ENCODE results near the gene PSD. TPM values are rescaled to one million over a fixed set of nuclear protein-coding genes. Genes with fewer than 3 reads are reported as not detected.

The PSD gene
- total and polyA plus RNA-seq, 2 donors (not counting 3 experiments of a cell fraction or from before 2014, with no cell fraction given): 0.10 to 0.40 TPM

DNA sequence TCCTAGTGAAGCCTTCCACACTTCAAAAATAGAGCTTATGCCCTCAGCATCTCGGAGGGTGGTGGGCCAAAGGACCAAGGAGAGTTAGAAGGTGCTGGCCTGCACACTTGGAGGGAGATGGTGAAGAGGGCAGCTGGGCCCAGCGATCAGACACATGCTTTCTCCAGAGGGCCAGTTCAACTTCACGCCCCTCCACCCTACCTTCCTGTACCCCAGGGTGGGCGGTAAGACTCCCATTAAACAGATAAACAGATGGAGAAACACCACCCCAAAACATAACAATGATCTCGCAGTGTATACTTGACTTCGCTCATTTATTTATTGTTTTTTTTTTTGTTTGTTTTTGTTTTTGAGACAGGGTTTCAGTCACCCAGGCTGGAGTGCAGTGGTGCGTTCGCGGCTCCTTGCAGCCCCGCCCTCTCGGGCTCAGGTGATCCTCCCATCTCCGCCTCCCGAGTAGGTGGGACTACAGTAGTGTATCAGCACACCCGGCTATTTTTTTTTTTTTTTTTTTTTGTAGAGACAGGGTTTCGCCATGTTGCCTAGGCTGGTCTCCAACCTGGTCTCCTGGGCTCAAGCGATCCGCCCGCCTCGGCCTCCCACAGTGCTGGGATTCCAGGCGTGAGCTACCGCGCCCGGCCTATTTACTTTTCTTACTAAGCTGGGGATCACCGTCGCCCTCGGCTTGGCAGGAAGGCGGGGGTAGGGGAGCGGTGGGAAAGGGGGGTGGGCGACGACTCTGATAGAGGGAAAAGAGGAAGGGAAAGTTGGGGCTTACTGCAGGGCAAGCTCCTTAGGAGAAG, 30.9 kb upstream of the PSD start:
- Histone ChIP-seq H3K9me1 (replicated peaks; ENCODE audit: control insufficient read depth, extremely low read depth, insufficient read depth, low read length) (no peaks in the 10 kb centered on the region), H3K9me3 (replicated peaks; ENCODE audit: control insufficient read depth, insufficient read depth, low read length) (no peaks in the 10 kb centered on the region), H4K20me1 (replicated peaks; ENCODE audit: control insufficient read depth, extremely low read depth, insufficient read depth, low read length) (no peaks in the 10 kb centered on the region), H3K27ac (ENCODE audit: insufficient read depth, low read depth, low read length) (no peak overlapping the region), H3K4me1 (ENCODE audit: control insufficient read depth, extremely low read depth, insufficient read depth, low read length) (peaks cover 3% of the 10 kb centered on the region), H3K27me3 (ENCODE audit: control insufficient read depth in 2 of 2, insufficient read depth in 2 of 2, low read length in 2 of 2) (no peaks in the 10 kb centered on the region), H2AFZ (ENCODE audit: low read depth, low read length) (peak overlapping the region; percentile 98), H3K9ac (replicated peaks; ENCODE audit: extremely low read depth, insufficient read depth, low read length) (peak overlapping the region; percentile 64), H3K36me3 (ENCODE audit: control insufficient read depth in 2 of 2, extremely low read depth in 1 of 2, insufficient read depth in 2 of 2, low read length in 2 of 2) (no peaks in the 10 kb centered on the region), H3K4me2 (ENCODE audit: insufficient read depth, low read length) (peak overlapping the region; percentile 97), H3K4me3 (replicated peaks in 1 of 3; ENCODE audit: insufficient read depth in 1 of 3, low read depth in 1 of 3, low read length in 3 of 3) (peak overlapping the region; percentile 61 to 81 (median 69)), H3K79me2 (ENCODE audit: control insufficient read depth, insufficient read depth, low read length) (no peaks in the 10 kb centered on the region)
- ChIA-PET CTCF (interaction anchor here (0.7 to 2.9 kb wide), 6 partner anchors 27 to 280 kb away, joined by 3 to 17 read pairs (median 6); no protein-coding TSS in a partner anchor), POLR2A (no interaction called here)
- BruUV-seq (replicated peaks): no TSS peak
- FAIRE-seq: peak; percentile 66
- intact Hi-C loops (cut with micrococcal nuclease): loop anchor here (1.0 kb wide), 1 partner anchor 28 kb away; no protein-coding TSS in a partner anchor
- dilution Hi-C loops (cut with MboI; ENCODE audit: extremely low pct_ligation_motif_present, low sequenced_read_pairs): no loop called here
- no peak for TF ChIP-seq GATA2 (IDR thresholded peaks at IDR 0.05; ENCODE audit: insufficient read depth, insufficient read length, low read depth, low read length)
- TF ChIP-seq, protein P1, sequence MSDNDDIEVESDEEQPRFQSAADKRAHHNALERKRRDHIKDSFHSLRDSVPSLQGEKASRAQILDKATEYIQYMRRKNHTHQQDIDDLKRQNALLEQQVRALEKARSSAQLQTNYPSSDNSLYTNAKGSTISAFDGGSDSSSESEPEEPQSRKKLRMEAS (IDR thresholded peaks at IDR 0.05; ENCODE audit: insufficient read depth, insufficient read length): no peak
- no peak for TF ChIP-seq JUN (IDR thresholded peaks at IDR 0.05; ENCODE audit: borderline replicate concordance, insufficient read depth, insufficient read length, low read depth)
- no peak for TF ChIP-seq FOS (IDR thresholded peaks at IDR 0.05; ENCODE audit: borderline replicate concordance, insufficient read depth, low read length)
- TF ChIP-seq POLR2AphosphoS5 (IDR thresholded peaks at IDR 0.05; ENCODE audit: insufficient read depth, low read depth, low read length): no peak
- no peak for TF ChIP-seq MYC (IDR thresholded peaks at IDR 0.05; ENCODE audit: low read depth, low read length)
- no peak for TF ChIP-seq POLR2A (IDR thresholded peaks at IDR 0.05; ENCODE audit: low read depth, low read length)
- no peak for TF ChIP-seq EZH2 (IDR thresholded peaks at IDR 0.05; ENCODE audit: borderline replicate concordance, low read depth, low read length, severe bottlenecking)
- TF ChIP-seq, protein P2, sequence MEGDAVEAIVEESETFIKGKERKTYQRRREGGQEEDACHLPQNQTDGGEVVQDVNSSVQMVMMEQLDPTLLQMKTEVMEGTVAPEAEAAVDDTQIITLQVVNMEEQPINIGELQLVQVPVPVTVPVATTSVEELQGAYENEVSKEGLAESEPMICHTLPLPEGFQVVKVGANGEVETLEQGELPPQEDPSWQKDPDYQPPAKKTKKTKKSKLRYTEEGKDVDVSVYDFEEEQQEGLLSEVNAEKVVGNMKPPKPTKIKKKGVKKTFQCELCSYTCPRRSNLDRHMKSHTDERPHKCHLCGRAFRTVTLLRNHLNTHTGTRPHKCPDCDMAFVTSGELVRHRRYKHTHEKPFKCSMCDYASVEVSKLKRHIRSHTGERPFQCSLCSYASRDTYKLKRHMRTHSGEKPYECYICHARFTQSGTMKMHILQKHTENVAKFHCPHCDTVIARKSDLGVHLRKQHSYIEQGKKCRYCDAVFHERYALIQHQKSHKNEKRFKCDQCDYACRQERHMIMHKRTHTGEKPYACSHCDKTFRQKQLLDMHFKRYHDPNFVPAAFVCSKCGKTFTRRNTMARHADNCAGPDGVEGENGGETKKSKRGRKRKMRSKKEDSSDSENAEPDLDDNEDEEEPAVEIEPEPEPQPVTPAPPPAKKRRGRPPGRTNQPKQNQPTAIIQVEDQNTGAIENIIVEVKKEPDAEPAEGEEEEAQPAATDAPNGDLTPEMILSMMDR (IDR thresholded peaks at IDR 0.05; ENCODE audit: extremely low read depth in 1 of 2, insufficient read depth in 1 of 2, low read depth in 1 of 2, low read length in 2 of 2): no peak
- peak; percentile 33 for DNase-seq (ENCODE audit: low read depth, low spot score)
